Left lobe of liver (tissue), 2 donors: Measurements from ENCODE around the gene PRC1. TPM values are rescaled to one million over a fixed set of nuclear protein-coding genes. Genes with fewer than 3 reads are reported as not detected.

Source experiments
- ATAC-seq: fragments of 200-7000 bp; cut with Tn5 transposase; one replicate; pipeline ENCODE4 v1.9.1; 2020; ENCODE audit warnings: mild to moderate bottlenecking, moderate library complexity
- DNase-seq: peaks from one replicate; pipeline ENCODE4 v3.0.0-alpha.2; 2020; ENCODE audit warnings: low spot score
- total RNA-seq: library from RNA; stranded (reverse); gene quantifications from one replicate; pipeline ENCODE4 v1.2.1, GENCODE V29; 2021
- donor health status: DM: no; HTN: no; CAD: no; lungs with moderate emphysema.
- donor health status: DM: no; HTN: yes; CAD: no.

Gene PRC1
- total RNA-seq, 1 donor from 2014 or later, result 1.2 TPM

GRCh38 chr15:90989040-90989768, 5.1 kb downstream of the PRC1 start:
- no peak for ATAC-seq
- DNase-seq, result no peak

DNA sequence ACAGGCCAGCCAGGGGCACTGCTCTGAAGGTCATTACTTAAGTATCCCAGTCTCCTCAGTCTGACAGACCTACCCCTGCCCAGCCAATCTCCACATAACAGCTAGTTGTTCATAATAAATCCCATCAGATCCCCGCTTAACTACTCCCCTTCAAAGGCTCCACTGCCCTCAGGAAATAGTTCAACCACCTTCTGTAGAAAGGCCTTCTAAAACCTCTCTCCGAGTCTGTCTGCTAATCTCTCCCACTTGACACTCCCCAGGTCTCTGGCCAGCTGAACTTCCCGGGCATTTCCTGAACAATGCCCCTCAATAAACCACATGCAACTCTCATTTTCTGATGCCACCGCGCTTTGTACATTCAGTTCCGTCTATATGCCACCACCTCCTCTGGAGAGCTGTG, 6.0 kb downstream of the PRC1 start:
- no peak for DNase-seq
- ATAC-seq, result no peak

- ATAC-seq, result no peak
- DNase-seq, result no peak
Measured at GRCh38 chr15:90987561-90988141, 6.7 kb downstream of the PRC1 start.

- DNase-seq, result no peak
- no peak for ATAC-seq
Measured at GRCh38 chr15:90986790-90987507, 7.4 kb downstream of the PRC1 start.

DNA sequence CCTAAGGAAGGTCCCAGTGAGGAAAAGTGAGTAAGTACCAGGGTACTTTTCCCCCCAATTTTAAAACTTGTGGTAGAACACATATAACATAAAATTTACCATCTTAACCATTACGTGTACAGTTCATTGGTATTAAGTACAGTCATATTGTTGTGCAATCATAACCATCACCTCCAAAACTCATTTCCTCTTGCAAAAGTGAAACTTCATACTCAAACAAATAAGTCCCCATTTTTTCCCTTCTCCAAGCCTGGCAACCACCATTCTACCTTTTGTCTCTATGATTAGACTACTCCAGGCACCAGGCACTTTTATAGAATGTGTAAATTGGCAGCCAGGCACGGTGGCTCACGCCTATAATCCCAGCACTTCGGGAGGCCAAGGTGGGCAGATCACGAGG, 12.2 kb downstream of the PRC1 start:
- DNase-seq (no peak), ATAC-seq (no peak)

DNA sequence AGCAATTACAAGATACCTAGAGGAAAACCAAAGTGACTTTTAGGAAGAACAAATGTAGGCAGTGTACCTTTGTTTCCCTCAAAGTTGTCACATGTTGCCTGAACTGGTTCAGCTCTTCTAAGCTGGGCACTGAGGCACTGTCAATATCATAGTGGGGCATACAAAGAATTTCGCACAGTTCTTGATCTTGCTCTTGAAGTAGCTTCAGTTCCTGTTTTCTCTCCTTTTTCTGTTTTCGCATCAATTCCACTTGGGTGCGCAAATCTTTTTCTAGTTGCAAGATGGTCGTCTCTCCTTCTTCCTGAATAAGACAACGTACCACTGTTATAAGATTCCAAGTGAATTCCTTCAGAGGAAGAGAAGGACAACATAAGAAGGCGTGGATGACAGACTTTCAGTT, 12.7 kb downstream of the PRC1 start:
- DNase-seq (no peak), ATAC-seq (no peak)

GRCh38 chr15:90979582-90979981, 14.8 kb downstream of the PRC1 start:
- no peak for DNase-seq
- ATAC-seq, result no peak

- no peak for ATAC-seq
- DNase-seq, result no peak
Measured at GRCh38 chr15:90974216-90974615, 20.1 kb downstream of the PRC1 start.

GRCh38 chr15:90972133-90972532, 22.2 kb downstream of the PRC1 start:
- ATAC-seq, result no peak
- no peak for DNase-seq

DNA sequence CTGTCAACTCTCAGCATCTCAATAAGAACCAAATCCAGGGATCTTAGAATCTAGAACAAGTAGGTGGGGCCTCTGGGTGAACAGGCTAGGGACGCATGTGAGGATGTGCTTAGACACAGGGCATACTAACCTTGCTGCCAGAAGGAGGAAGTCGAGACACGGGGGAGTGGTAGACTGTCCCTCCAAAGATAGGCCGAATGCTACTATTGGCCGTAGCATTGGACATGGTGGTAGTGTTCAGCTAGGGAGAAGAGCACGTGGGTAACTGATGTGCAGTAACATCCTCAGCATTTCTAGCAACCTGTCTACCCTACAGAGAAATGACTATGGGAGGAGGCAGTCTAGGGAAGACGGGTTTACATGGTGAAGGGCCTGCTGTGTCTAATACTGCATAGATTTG, 24.1 kb downstream of the PRC1 start:
- DNase-seq, result no peak
- no peak for ATAC-seq

GRCh38 chr15:90968434-90968833, 25.9 kb downstream of the PRC1 start:
- no peak for ATAC-seq
- DNase-seq, result no peak

DNA sequence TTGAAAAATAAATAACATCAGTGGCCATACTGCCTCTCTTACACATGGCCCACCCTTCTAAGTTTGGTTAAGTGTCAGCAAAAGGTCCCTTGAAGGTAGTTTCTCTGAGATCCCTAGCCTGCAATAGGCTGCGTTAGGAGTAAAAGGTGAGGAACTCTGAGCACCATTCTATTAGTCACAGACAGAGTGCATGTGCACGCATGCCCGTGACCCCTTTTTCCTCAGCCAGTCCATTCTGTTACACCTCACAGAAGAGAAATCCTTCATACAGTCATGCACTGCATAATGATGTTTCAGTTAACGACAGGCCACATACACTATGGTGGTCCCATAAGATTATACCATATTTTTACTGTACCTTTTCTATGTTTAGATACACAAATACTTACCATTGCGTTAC, 27.1 kb downstream of the PRC1 start:
- ATAC-seq, result no peak

DNA sequence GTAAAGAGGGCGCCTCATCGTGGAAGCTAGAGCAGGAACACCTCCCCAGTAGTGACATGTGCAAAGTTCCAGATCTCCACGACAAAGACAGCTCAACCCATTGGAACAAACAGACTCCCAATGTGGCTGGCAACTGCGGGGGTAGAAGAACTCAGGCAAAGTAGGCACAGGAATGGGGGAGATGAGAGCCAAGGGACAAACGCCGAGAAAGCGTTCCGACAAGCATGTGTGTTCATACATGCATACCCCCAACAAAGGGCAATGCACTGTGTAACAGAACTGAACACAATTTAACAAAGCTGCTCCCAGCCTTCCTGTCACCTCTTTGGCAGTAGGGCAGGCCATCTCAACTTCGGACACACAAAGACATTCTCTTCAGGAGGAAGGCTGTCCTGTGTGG, 28.1 kb downstream of the PRC1 start:
- ATAC-seq, result no peak
- DNase-seq, result no peak

More for the DNA sequence above, 27.1 kb downstream of the PRC1 start:
- no peak for DNase-seq

GRCh38 chr15:90962021-90962420, 32.3 kb downstream of the PRC1 start:
- no peak for ATAC-seq
- DNase-seq, result no peak

- DNase-seq (no peak), ATAC-seq (peak; percentile 49)
Measured at GRCh38 chr15:90960298-90961091, 33.8 kb downstream of the PRC1 start.

GRCh38 chr15:90959894-90960293, 34.4 kb downstream of the PRC1 start:
- ATAC-seq, result no peak

DNA sequence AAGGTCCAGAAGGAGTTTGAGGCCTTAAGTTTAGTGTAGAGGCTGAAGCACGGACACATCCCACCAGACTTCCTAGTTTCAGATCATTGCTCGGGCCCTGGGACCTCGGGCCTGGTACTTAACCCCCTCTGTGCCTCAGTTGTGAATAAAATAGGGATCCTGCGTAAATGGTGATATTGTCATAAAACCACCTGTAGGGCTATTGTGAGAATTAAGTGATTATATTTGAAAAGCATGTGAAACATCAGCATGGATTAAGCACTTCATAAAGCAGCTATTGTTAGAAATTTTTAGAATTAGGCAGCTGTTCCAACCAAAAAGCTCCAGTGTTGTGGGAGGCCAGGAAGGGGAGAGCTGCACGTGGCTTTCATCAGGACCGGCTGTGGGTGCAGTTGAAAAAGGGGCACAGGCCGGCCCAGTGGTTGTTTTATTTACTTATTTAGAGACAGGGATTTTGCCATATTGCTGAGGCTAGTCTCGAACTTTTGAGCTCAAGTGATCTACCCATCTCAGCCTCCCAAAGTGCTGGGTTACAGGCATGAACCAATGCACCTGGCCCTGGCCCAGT, 35.2 kb downstream of the PRC1 start:
- no peak for ATAC-seq
- no peak for DNase-seq

More at GRCh38 chr15:90959894-90960293, 34.4 kb downstream of the PRC1 start:
- DNase-seq, result no peak

- no peak for ATAC-seq
- DNase-seq, result no peak
Measured at GRCh38 chr15:90957791-90958190, 36.5 kb downstream of the PRC1 start.

GRCh38 chr15:90957031-90957790, 37.1 kb downstream of the PRC1 start:
- ATAC-seq, result peak; percentile 12
- DNase-seq, result no peak
